WTC11 (cell line): ENCODE data around the gene TCF20. TPM values are rescaled to one million over a fixed set of nuclear protein-coding genes. Genes with fewer than 3 reads are reported as not detected.

Experiments
- ATAC-seq: fragments of 200-7000 bp; cut with Tn5 transposase; 2 replicates; pipeline ENCODE4 v1.10.0; 2021; ENCODE audit warnings: mild to moderate bottlenecking, moderate library complexity
- CTCF ChIA-PET: fragments of 300-600 bp; sonication (Branson Sonifier 250); formaldehyde crosslinking; loops from one replicate; lab custom pipeline; 2021; ENCODE audit warnings: antibody characterized with exemption; lab: Charles Lee
- POLR2A ChIA-PET: fragments of 350-600 bp; sonication (Branson Sonifier 250); formaldehyde crosslinking; loops from one replicate; lab custom pipeline; 2021; ENCODE audit warnings: antibody characterized with exemption; lab: Charles Lee
- DNase-seq: peaks from one replicate; pipeline ENCODE4 v3.0.0; 2021; ENCODE audit warnings: low spot score
- H3K27ac Mint-ChIP-seq: 2 replicates; pipeline ENCODE4 v1.8.0; 2021; ENCODE audit warnings: mixed read lengths
- H3K27me3 Mint-ChIP-seq: 2 replicates; pipeline ENCODE4 v1.8.0; 2021; ENCODE audit warnings: low read depth, mild to moderate bottlenecking, moderate library complexity, mixed read lengths
- H3K36me3 Mint-ChIP-seq: 2 replicates; pipeline ENCODE4 v1.8.0; 2021; ENCODE audit warnings: mixed read lengths
- H3K4me1 Mint-ChIP-seq: 2 replicates; pipeline ENCODE4 v1.8.0; 2022; ENCODE audit warnings: mixed read lengths
- H3K4me3 Mint-ChIP-seq: 2 replicates; pipeline ENCODE4 v1.8.0; 2021; ENCODE audit warnings: mild to moderate bottlenecking, moderate library complexity, mixed read lengths
- H3K9me3 Mint-ChIP-seq: 2 replicates; pipeline ENCODE4 v1.8.0; 2021; ENCODE audit warnings: mixed read lengths
- AR ChIP-seq: fragments of 250-450 bp; sonication (Bioruptor Pico); IDR thresholded peaks from 2 replicates; pipeline ENCODE4 v1.9.0; 2021; ENCODE audit warnings: mild to moderate bottlenecking
- ATF1 ChIP-seq: sonication (generic); formaldehyde crosslinking; IDR thresholded peaks from 2 replicates; pipeline ENCODE4 v1.8.1; 2023; ENCODE audit warnings: mild to moderate bottlenecking, moderate library complexity, missing genetic modification reagents
- ATF3 ChIP-seq: sonication (generic); formaldehyde crosslinking; conservative IDR thresholded peaks from 2 replicates; pipeline ENCODE4 v1.8.1; 2022; ENCODE audit warnings: mild to moderate bottlenecking, missing genetic modification reagents
- ATF6 ChIP-seq: sonication (generic); formaldehyde crosslinking; IDR thresholded peaks from 2 replicates; pipeline ENCODE4 v1.8.1; 2023; ENCODE audit warnings: mild to moderate bottlenecking, missing genetic modification reagents
- CDX4 ChIP-seq: fragments of 250-450 bp; sonication (Bioruptor Pico); IDR thresholded peaks from 2 replicates; pipeline ENCODE4 v1.9.0; 2021; ENCODE audit warnings: moderate library complexity, mild to moderate bottlenecking, inconsistent platforms, borderline replicate concordance
- CREM ChIP-seq: sonication (generic); formaldehyde crosslinking; IDR thresholded peaks from 2 replicates; pipeline ENCODE4 v1.8.1; 2022; ENCODE audit warnings: mild to moderate bottlenecking, missing genetic modification reagents, moderate library complexity
- FOXK1 ChIP-seq: sonication (generic); formaldehyde crosslinking; IDR thresholded peaks from 2 replicates; pipeline ENCODE4 v1.8.0; 2022; ENCODE audit warnings: mild to moderate bottlenecking, moderate library complexity, missing genetic modification reagents
- FOXP4 ChIP-seq: sonication (generic); formaldehyde crosslinking; IDR thresholded peaks from 2 replicates; pipeline ENCODE4 v1.8.0; 2022; ENCODE audit warnings: mild to moderate bottlenecking, missing genetic modification reagents
- GTF2I ChIP-seq: fragments of 250-450 bp; sonication (Bioruptor Pico); conservative IDR thresholded peaks from 2 replicates; pipeline ENCODE4 v1.4.0; 2021; ENCODE audit warnings: mild to moderate bottlenecking
- JUN ChIP-seq: sonication (generic); formaldehyde crosslinking; IDR thresholded peaks from 2 replicates; pipeline ENCODE4 v1.8.0; 2023; ENCODE audit warnings: mild to moderate bottlenecking, missing genetic modification reagents
- MLX ChIP-seq: sonication (generic); formaldehyde crosslinking; IDR thresholded peaks from 2 replicates; pipeline ENCODE4 v1.8.1; 2023; ENCODE audit warnings: mild to moderate bottlenecking, missing genetic modification reagents, moderate library complexity
- NFATC4 ChIP-seq: fragments of 250-450 bp; sonication (Bioruptor Pico); IDR thresholded peaks from 2 replicates; pipeline ENCODE4 v1.9.0; 2021; ENCODE audit warnings: mild to moderate bottlenecking
- NR3C1 ChIP-seq: sonication (generic); formaldehyde crosslinking; conservative IDR thresholded peaks from 2 replicates; pipeline ENCODE4 v1.8.1; 2023; ENCODE audit warnings: low read depth, mild to moderate bottlenecking, missing genetic modification reagents
- TCF7 ChIP-seq: sonication (generic); formaldehyde crosslinking; IDR thresholded peaks from 2 replicates; pipeline ENCODE4 v1.8.0; 2022; ENCODE audit warnings: mild to moderate bottlenecking, low read depth, missing genetic modification reagents, moderate library complexity
- USF1 ChIP-seq: sonication (generic); formaldehyde crosslinking; IDR thresholded peaks from 2 replicates; pipeline ENCODE4 v1.8.0; 2022; ENCODE audit warnings: mild to moderate bottlenecking, missing genetic modification reagents
- ZBTB21 ChIP-seq: sonication (generic); formaldehyde crosslinking; IDR thresholded peaks from 2 replicates; pipeline ENCODE4 v1.8.1; 2023; ENCODE audit warnings: mild to moderate bottlenecking, missing genetic modification reagents, borderline replicate concordance
- ZNF219 ChIP-seq: sonication (generic); formaldehyde crosslinking; IDR thresholded peaks from 2 replicates; pipeline ENCODE4 v1.8.0; 2023; ENCODE audit warnings: missing genetic modification reagents, mild to moderate bottlenecking, borderline replicate concordance
- ZNF281 ChIP-seq: sonication (generic); formaldehyde crosslinking; IDR thresholded peaks from 2 replicates; pipeline ENCODE4 v1.8.0; 2023; ENCODE audit warnings: mild to moderate bottlenecking, missing genetic modification reagents
- total RNA-seq: library from RNA; stranded (reverse); gene quantifications from 3 replicates; pipeline ENCODE4 v1.2.3, GENCODE V29; 2021
- TF ChIP-seq, protein P1 (sequence below): sonication (generic); formaldehyde crosslinking; IDR thresholded peaks from 2 replicates; pipeline ENCODE4 v1.8.1; 2022; ENCODE audit warnings: mild to moderate bottlenecking, moderate library complexity, missing genetic modification reagents

The TCF20 gene
- total RNA-seq, 1 experiment from 2014 or later: 77.0 TPM

GRCh38 chr22:42306010-42306409, 35.6 kb upstream of the TCF20 start:
- CTCF ChIA-PET: interaction anchor here (1.0 kb wide), 1 partner anchor 138 kb away, joined by 4 read pairs; no protein-coding TSS in a partner anchor
- DNase-seq (no peak), ATAC-seq (no peak)

More at GRCh38 chr22:42306010-42306409, 35.6 kb upstream of the TCF20 start:
- Mint-ChIP-seq H3K4me1 (peaks cover 40% of the 10 kb centered on the region), H3K36me3 (no peaks in the 10 kb centered on the region), H3K27ac (no peak overlapping the region), H3K9me3 (no peaks in the 10 kb centered on the region), H3K4me3 (no peak overlapping the region), H3K27me3 (peaks cover 26% of the 10 kb centered on the region)
- TF ChIP-seq CDX4 (no peak), FOXK1 (CRISPR knock-in tag) (no peak), USF1 (CRISPR knock-in tag) (no peak), NR3C1 (CRISPR knock-in tag) (no peak), NFATC4 (CRISPR knock-in tag) (no peak), ATF1 (CRISPR knock-in tag) (no peak), JUN (CRISPR knock-in tag) (no peak), ZNF219 (no peak), MLX (no peak), GTF2I (CRISPR knock-in tag) (no peak), ZNF281 (CRISPR knock-in tag) (no peak), TCF7 (no peak), ATF6 (CRISPR knock-in tag) (no peak), FOXP4 (CRISPR knock-in tag) (no peak), ZBTB21 (CRISPR knock-in tag) (no peak), ATF3 (CRISPR knock-in tag) (no peak), AR (CRISPR knock-in tag) (no peak), CREM (no peak)
- TF ChIP-seq, protein P1, sequence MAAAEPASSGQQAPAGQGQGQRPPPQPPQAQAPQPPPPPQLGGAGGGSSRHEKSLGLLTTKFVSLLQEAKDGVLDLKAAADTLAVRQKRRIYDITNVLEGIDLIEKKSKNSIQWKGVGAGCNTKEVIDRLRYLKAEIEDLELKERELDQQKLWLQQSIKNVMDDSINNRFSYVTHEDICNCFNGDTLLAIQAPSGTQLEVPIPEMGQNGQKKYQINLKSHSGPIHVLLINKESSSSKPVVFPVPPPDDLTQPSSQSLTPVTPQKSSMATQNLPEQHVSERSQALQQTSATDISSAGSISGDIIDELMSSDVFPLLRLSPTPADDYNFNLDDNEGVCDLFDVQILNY (CRISPR knock-in tag): no peak
- POLR2A ChIA-PET: no interaction called here
